Prostate gland (tissue), 2 donors: ENCODE results near the gene CANX.

ENCODE experiments used
- CTCF ChIP-seq, 4 experiments: fragments of 200-600 bp in 2 of 4; fragments of 450-650 bp in 2 of 4; sonication (generic) in 2 of 4; IDR thresholded peaks; 1 replicate in 3 of 4; 2 replicates in 1 of 4; pipeline ENCODE4 v1.5.1; 2016 to 2019; ENCODE audit warnings: antibody characterized with exemption in 4 of 4, mild to moderate bottlenecking in 2 of 4, moderate library complexity in 2 of 4
- POLR2AphosphoS5 ChIP-seq: sonication (generic); formaldehyde crosslinking; IDR thresholded peaks from one replicate; pipeline ENCODE4 v1.6.1; 2017; ENCODE audit warnings: antibody characterized with exemption

GRCh38 chr5:179678223-179679013 lies 20.3 kb upstream of the CANX start:
- TF ChIP-seq CTCF (IDR thresholded peaks at IDR 0.05) (peak in 1 of 4 experiments; percentile 29), POLR2AphosphoS5 (peak; percentile 94)
